ENCODE data around the gene IL2RG.
A peak's percentile ranks its signal among the peaks of the same experiment; 100 is the strongest.

IL2RG gene

DNA sequence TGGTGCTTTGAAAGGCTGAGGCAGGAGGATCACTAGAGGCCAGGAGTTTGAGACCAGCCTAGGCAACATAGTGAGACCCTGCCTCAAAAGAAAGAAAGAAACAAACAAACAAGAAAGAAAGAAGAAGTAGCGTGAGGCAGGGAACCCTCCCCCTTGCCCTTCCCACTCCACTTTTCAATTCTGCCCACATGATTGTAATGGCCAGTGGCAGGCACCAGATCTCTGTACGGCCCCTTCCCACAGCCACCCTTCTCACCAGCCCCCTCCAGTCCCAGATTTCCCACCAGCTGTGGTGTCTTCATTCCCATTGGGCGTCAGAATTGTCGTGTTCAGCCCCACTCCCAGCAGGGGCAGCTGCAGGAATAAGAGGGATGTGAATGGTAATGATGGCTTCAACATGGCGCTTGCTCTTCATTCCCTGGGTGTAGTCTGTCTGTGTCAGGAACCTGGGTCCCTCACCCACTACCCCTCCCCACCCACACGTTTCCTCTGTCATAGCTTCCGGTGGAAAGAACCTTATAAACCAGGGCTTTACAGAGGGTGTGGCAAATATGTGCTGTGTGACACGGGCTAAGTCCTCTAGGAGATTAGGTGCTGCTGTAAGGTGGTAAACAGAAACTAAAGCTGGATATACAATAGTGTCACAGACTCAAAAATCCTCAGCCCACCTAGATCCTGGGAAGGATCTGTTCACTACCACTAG is at the start of gene IL2RG:
Gene IL2RG (minus strand): TSS at position 437 of the 703 bp plus-strand sequence. CDS start 38 bp downstream, at position 399.
- DNase-seq = peak; percentile 71

DNA sequence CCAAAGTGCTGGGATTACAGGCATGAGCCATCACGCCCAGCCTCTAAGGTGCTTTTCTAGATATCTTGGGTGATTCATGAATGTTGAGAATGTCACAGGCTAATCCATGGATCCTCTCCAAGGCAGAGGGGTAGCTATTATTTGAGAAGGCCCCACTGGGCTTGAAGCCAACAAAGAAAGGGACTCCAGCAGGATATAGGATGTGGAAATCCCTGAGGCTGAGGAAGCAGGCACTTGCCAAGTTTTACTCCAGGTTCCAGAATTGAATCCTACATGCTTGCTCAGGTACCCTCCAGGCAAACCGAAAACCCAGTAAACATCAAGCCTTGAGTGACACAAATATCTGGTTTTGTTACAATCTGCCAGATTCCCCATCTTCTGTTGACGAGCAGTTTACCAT is 49.1 kb upstream of the IL2RG start:
- no peak for DNase-seq

DNA sequence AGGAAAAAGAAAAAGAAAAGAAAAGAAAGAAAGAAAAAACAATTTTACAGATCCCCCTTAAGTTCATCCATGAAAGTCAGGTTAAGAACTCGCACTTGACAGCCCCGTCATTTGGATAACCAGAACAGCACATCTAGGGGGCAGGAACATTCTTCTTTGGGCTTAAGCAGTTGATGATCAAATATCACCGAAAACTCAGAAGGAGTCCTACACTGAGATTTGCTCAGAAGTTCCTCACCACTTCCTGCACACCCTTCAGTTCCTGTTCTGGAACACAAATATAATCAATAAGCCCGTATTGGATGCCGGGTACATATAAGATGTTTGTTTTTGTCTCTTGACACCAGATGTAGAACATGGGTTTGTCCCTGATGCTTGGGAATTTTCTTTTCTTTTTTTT is 48.0 kb upstream of the IL2RG start:
- no peak for DNase-seq

DNA sequence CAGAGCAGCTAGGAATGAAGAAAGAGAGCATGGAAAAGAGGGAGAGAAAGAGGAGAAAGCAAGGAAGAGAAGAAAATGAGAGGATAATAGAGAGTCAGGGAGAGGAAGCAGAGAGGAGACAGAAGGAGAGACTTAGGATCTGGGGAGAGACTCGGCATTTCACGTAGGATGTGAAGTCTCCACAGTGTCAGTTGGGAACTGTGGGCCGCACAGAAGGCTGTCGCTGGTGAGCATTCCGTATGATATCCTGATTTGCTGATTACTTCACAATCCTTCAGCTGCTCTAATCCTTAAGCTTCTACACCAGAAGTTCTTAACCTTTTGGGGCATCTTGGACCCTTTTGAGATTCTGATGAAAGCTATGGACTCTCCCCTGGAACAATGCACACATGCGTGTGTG is 47.2 kb upstream of the IL2RG start:
- no peak for DNase-seq

DNA sequence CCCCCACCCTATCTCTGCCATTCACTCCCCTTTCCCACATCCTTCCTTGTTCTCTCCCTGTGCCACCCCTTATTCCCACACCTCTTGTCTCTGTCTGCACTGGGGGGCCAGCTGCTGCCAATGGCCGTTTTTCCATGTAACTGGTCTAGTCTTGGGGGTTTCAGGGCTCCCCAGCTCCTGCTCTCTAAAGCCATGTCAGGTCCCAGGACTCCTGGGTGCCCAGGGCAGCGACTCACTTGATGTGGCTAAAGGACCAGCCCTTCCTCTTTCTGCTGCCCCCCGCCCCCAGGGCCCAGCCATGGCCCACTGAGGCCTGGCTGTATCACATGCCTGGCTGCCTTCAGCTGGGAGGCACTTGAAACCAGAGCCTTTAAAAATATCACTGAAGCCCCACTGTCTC is 43.3 kb upstream of the IL2RG start:
- DNase-seq = no peak

DNA sequence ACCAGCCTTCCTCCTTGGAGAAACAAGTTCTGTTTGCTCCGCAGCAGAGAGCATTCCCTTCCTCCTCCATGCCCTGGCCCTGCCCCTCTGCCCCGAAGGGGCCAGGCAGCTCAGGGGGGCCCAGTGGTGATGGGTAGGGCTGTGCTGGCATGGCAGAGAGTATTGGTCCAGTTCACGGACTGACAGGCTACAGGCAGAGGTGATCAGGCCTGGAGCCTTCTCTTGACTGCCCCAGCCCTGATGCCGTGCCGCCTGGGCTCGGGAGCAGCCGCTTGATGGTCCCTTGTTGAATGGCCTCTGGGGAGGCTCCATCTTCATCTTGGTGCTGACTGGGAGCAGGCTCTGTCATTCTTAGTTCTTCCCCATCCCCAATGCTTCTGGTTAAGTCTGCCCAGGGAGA is 42.8 kb upstream of the IL2RG start:
- no peak for DNase-seq

DNA sequence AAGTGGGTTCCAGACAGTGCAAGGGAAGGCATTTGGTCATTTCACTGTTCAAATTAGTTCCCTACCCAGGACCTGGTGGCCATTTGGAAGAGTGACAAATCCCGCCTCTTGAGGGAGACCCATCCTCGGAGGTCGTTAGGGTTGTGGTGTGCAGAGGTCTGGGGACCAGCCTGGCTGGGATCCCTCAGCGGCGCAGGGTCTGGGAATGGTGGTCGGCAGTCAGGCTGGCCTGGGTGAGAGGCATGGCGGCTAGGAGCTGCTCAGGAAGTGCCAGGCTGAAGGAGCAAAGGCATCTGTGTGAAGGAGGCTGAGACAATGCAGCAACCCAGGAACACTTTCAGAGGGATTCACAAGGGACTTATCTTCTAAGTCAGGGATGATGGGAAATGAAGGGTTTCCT is 40.0 kb upstream of the IL2RG start:
- DNase-seq = no peak

DNA sequence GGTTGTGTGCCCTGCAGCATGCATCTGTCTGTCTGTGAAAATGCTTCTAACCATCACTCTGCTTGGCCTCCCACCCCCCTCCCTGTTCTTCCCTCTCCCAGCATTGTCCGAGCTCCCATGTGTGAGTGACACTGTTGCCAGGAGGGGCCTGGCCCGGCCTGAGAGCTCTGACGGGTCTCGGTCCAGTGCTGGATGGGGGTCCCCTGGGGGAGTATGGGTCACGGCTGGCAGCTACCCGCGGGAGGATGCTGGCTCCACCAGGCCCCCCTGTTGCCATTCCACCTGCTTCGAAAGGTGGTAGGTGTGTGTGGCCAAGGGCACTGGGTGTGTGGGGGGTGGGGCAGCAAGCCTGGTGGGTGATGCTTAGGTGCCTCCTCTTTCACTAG is 36.9 kb upstream of the IL2RG start:
- no peak for DNase-seq

DNA sequence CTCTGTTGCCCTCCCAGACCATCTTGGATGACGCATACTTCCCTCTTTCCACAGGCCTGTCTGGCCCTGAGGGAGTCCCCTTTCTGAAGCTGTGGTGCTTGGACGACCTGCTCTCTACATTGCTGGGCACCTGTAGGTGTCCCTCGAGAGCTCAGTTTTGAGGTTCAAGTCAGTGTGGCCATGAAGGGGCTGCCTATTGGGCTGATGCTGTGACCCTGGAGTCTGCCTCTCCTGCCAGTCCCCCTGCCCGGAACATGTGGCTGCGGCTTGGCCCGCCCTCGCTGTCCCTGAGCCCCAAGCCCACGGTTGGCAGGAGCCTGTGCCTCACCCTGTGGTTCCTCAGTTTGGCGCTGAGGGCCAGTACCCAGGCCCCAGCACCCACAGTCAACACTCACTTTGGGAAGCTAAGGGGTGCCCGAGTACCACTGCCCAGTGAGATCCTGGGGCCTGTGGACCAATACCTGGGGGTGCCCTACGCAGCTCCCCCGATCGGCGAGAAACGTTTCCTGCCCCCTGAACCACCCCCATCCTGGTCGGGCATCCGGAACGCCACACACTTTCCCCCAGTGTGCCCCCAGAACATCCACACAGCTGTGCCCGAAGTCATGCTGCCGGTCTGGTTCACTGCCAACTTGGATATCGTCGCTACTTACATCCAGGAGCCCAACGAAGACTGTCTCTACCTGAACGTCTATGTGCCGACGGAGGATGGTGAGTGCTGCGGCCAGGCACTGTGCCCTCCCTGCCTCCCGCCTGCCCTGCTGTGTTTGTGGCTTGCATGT is 36.3 kb upstream of the IL2RG start:
- no peak for DNase-seq

DNA sequence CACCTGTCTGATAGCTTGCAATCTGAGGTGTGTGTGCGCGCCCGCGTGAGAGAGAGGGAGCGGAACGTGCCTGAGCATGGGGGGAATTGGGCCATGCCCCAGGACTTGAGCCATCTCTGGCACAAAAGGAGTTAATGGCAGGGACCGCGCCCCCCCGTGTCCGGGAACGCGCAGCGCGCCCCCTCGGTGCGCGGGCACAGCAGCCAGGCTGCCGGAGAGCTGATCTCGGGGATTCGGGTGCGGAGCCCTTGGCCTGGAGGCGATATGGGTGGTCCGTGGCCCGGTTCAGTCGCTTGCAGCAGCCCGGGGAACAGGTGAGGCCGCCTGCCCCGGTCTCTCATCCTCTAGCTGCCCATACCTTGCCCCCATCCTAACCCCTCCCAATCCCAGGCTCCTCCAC is 33.3 kb upstream of the IL2RG start, which contains the start of gene NLGN3:
Gene NLGN3 (plus strand): TSS at position 191 of the 400 bp plus-strand sequence. CDS start 2,909 bp downstream, outside the sequence.
- DNase-seq = no peak

DNA sequence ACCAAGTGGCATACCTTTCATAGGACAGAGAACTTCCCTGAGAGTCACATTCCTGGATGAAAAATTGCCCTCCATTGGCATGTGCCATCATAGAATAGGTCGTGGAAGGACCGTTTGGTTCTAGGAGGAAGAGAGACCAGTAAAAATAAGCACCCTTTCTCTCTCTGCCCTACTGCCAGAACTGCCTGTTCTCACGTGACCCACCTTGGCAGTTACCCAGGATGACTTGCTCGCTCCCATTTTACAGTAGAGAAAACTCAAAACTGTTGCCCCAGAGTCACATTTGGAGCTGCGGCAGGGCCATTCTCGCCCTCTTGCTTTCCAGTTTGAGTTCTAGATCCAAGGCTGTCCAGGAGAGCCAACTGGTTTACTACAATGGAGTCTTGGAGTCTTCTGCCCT is 32.1 kb upstream of the IL2RG start:
- no peak for DNase-seq

DNA sequence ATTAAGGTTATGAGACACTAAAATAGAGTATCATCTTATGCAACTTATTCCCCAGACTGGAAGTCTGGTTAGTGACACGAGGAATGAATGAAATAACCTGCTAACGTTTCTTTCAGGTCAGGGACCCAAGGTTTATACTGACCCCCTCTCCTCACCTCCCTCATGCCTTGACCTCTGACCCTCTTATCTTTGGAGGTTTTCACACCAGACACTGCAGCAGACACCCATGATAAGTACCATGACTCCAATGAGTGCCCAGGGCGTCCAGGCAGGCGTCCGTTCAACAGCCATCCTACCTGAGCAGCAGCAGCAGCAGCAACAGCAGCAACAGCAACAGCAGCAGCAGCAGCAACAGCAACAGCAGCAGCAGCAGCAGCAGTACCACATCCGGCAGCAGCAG is 29.1 kb upstream of the IL2RG start:
- no peak for DNase-seq

DNA sequence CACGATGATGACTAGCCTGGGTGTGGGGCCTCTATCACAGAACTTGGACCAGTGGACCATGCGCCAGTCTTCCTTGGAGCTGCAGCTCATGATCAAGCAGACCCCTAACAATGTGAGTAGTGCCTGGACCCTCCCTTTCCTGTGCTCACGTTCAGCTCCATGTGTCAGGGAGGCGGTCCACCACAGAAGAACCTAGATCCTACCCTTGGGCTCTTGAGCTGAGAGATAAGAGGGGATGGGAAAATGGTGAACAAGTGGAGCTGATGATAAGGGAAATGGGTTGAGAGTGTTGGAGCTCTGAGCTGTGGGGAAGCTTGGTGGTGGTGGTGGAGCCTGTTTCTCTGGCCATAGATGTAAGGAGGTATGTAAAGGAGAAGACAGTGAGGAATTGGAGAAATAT is 20.1 kb upstream of the IL2RG start:
- DNase-seq = no peak

DNA sequence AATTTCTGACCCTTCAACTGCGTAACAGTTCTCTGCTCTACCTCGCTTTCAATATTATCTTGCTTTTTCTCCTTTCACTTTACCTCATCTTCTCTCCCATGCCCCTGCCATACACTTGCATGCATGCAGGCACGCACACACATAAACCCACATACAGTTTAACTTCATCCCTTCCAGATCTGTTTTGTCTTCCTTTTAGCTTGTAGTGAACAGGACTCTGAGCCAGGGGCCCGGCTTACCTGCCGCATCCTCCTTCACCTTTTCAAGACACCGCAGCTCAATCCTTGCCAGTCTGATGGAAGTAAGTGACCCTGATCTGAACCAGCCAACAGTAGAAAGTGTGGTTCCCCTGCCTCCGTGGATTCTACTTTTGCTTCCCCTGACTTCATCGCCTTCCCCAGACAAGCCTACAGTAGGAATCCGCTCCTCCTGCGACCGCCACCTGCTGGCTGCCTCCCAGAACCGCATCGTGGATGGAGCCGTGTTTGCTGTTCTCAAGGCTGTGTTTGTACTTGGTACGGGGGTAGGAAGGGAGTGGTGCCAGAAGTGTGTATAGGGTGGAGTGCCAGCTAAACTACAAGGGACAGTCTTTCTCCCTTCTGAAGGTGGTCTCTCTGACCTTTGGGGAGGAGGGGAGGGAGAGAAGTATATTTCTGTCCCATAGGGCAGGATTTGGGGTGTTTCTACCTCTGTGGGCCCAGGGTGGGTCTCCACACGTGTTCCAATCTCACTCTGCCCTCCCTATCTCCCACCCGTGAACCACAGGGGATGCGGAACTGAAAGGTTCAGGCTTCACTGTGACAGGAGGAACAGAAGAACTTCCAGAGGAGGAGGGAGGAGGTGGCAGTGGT is 17.8 kb upstream of the IL2RG start:
- peak; percentile 73 for DNase-seq

DNA sequence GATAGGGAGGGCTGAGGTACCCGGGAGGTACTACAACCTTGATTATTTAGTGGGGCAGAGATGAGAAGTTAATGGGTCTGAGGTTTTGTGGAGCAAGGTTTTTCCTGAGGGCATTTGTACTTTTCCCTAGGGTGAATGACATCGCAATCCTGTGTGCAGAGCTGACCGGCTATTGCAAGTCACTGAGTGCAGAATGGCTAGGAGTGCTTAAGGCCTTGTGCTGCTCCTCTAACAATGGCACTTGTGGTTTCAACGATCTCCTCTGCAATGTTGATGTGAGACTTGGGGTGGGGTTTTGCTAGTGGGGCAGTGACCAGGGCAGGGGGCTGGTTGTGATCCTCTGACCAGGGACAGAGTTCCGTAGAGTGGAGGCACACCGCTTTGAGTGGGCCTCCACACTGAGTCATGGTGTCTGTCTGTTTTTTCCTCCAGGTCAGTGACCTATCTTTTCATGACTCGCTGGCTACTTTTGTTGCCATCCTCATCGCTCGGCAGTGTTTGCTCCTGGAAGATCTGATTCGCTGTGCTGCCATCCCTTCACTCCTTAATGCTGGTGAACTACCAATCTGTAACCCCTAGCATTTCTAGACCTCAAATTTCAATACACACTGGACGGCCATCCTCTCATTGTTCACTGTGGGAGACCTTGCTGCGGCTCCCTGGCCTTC is 16.9 kb upstream of the IL2RG start:
- no peak for DNase-seq

DNA sequence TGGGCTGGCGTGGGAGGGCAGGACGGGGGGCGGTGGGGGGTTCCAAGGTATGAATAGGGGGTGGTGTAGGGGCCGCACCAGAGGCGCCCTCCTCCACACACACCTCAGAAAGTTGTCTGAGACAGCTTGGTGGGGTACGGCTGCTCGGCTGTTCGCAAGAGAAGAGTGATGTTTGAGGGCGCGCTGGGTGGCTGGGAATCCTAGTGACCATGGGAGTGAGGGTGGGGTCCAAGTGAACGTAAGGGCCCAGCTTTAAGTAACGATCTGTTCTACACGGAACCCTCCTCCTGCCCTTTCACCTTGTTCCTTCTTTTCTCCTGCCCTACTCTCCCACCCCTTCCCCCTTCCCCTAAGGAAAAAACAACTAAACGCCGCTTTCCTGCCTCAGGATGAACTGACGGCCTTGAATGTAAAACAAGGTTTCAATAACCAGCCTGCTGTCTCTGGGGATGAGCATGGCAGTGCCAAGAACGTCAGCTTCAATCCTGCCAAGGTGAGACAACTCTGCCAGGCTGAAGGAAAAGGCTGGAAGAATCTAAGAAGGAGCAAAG is 7.7 kb upstream of the IL2RG start:
- no peak for DNase-seq

DNA sequence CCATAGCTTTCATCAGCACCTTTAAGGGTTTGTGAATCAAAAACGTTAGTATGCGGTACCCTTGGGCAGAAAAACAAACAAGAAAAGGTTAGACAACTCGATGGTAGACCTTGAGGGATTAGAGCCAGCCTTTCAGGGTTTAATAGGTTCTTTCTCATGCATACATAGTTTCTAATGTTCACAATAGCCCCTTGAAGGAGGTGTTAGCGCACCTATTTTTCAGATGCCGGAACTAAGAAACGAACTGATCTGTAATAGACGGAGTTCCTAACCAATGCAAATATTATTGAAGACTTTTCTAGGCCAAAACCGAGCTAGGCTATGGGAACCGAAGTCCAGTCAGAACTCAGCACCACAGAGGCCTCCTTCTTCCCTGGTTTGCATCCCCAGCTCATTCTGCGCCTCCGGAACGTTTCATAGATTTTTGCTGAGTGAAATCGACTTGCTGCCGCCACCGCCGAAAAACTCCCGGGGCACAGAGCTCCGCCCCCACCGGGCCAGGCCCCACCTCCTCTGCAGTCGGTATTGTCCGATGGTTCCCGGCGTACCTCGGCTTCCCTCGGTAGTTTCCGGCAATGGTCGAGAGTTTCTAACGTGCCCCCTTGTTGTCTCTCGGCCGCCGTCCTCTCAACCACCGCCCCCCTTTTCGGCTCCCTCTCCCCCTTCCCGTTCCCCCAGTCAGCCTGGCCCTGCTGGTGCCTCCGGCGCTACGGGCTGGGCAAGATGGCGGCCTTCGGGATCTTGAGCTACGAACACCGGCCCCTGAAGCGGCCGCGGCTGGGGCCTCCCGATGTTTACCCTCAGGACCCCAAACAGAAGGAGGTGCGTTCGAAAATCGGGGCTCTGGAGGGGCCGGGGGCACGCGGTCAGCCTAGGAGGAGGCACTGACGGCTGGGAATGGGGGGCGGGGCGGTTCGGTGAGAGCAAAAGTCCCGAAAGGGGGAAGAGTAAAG is 6.9 kb upstream of the IL2RG start, which contains the start of gene MED12:
Gene MED12 (plus strand): TSS at position 565 of the 953 bp plus-strand sequence. CDS start 159 bp downstream, at position 724.
- peak; percentile 82 for DNase-seq

DNA sequence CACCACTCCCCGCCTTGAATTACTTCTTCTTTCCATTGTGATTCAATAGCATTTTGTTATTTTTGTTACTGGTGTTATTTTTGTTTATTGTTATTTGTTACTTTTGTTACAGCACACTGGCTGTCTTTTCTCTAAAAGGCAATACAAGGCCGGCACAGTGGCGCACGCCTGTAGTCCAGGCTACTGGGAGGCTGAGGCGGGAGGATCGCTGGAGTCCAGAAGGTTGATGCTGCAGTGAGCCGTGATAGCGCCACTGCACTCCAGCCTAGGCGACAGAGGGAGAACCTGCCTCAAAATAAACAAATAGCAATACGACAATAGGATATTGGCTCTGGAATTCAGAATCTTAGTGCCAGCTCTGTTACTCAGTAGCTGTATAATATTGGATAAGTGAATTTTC is 6.0 kb upstream of the IL2RG start:
- DNase-seq = no peak

DNA sequence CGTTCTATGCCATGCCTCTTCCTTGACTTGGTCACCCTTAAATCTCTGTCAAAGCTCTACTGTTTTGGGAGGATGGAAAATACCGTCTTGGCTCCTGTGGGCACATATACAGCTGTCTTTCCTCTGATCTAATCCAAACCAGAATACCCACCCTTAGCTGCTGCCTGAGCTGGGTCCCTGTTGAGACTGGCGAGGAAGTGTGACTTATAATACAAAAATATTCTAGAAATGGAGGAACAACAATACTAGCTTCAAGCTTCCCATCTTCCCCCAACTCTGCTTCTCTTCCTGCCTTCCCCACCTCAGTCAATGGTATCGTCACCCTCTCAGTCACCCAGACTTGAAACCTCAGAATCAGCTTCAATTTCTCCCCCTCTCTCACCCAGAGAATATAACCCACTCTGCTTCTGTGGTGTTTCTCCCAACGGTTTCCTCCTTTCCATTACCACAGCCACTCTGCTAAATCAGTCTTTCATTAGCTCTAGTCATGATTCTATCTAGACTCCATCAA is 599 bp upstream of the IL2RG start:
- DNase-seq = no peak

DNA sequence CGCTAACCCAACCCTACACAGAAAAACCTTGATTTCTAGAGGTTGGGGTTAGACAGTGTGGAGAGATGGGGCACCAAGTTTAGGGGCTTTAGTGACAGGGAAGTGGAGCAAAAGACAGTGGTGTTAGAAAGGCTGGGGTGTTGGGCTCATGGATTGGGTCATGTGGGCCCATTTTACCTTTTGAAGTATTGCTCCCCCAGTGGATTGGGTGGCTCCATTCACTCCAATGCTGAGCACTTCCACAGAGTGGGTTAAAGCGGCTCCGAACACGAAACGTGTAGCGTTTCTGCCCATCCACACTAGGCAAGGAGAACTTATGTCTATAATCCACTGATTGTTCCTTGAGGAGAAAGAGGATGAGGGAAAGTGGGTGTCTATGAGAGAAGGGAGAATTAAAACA is 2.3 kb downstream of the IL2RG start:
- no peak for DNase-seq

DNA sequence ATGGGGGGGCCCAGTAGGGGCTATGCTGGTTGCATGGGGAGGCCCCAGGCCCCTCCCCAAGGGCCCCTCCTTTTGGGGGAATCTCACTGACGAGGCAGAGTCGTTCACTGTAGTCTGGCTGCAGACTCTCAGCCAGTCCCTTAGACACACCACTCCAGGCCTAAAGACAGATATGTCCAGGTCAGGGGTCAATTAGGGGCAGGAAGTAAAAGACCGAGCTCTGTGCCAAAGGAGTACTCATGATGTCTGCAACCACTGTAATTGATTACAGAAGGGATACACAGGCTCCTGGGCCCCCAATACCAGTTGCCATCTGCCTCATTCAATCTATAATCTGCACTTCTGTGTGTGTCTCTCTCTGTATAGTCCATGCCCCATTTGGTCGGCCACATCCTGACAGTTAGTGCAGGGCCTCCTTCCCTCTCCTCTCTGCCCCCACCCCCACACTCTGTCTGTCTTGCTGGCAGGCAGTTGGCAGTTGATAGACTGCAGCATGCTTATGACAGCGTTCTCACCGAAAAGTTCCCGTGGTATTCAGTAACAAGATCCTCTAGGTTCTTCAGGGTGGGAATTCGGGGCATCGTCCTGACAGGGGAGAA is 3.5 kb downstream of the IL2RG start:
- DNase-seq = peak; percentile 23

Measured in activated naive CD4-positive, alpha-beta T cell treated with anti-CD3 and anti-CD28 coated beads, Interleukin-2, amount 50 U/mL, for 16 hours (primary cell).